Measurements from ENCODE around the gene MAP3K20.
"Not testable (repeated sequence)": the region's sequence is repeated elsewhere in the genome, so short reads cannot be mapped to it uniquely, and the experiment has no call there.

Gene MAP3K20

DNA sequence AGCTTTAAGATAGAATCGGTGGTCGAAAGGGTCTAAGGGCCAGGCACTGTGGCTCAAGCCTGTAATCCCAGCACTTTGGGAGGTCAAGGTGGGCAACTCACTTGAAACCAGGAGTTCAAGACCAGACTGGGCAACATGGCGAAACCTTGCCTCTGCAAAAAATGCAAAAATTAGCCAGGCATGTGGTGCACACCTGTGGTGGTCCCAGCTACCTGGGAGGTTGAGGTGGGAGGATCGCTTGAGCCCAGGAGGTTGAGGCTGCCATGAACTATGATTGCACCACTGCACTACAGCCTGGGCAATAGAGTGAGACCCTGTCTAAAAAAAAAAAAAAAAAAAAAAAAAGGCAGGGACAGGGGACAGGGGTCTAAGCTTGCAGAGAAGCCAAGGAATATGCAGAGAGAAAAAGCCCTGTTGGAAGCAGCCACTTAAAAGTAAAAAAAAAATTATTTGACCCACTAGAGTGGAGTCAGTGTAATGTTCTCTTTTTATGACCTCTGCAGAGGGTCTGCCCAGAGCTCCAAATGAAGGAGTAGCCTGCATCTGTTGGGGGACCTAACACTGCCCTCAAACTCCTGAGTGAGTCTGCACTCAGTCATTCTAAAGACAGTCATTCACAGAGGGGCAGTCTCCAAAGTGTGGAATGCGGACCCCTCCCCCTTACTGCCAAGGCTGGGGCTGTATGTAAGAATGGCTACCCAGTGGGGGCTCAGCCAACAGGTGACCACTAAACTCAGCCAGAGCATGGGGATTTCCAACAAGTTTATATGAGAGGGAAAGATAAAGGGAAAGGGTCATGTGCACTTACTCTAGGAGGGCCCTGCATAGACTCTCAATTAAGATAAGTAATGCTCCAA, 160.5 kb downstream of the MAP3K20 start:
- no peak for DNase-seq (ENCODE audit: low spot score)

- DNase-seq (ENCODE audit: low spot score) = no peak
Observed at GRCh38 chr2:173238385-173238784, 162.7 kb downstream of the MAP3K20 start.

- no peak for DNase-seq (ENCODE audit: low spot score)
Observed at GRCh38 chr2:173238831-173239230, 163.2 kb downstream of the MAP3K20 start.

DNA sequence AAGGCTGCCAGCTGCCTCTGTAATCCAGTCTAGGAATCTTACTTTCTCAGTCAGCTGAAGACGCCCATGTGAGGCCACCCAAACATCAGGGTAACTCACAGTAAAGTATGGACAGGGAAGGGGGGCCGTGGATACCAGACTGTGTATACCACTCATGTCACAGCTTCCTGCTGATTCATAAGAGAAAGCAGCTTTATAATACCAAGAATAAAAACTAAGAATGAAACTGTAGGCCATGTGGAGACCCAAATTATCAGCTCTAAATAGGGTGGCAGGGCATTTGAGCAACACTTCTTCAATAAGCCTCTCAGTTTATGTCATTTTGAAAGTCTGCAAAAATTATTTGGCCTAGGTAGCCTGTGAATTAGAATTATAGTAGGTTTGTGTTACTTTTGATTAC, 164.0 kb downstream of the MAP3K20 start:
- no peak for DNase-seq (ENCODE audit: low spot score)

- DNase-seq (ENCODE audit: low spot score) = no peak
Observed at GRCh38 chr2:173240083-173240482, 164.4 kb downstream of the MAP3K20 start.

DNA sequence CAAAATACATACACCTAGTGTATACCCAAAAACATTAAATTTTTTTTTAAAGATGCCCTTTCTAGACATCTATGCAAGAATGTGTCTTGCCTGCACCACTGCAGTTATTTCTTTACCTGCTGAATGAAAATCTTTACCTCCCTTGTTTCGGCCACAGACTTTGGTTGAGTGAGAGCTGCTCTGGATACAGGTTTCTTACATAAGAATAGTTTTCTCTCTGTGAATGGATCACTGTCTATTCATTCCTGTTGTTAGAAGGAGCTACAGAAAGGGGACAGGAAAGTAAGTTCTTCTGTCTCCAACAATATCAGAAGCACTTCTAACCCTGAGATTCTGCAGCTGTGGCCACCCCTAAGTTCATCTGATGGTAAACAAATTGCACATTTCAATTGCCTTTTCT, 166.0 kb downstream of the MAP3K20 start:
- no peak for DNase-seq (ENCODE audit: low spot score)

GRCh38 chr2:173247156-173247555, 171.5 kb downstream of the MAP3K20 start:
- no peak for DNase-seq (ENCODE audit: low spot score)

GRCh38 chr2:173248381-173248780, 172.7 kb downstream of the MAP3K20 start:
- DNase-seq (ENCODE audit: low spot score) = no peak

DNA sequence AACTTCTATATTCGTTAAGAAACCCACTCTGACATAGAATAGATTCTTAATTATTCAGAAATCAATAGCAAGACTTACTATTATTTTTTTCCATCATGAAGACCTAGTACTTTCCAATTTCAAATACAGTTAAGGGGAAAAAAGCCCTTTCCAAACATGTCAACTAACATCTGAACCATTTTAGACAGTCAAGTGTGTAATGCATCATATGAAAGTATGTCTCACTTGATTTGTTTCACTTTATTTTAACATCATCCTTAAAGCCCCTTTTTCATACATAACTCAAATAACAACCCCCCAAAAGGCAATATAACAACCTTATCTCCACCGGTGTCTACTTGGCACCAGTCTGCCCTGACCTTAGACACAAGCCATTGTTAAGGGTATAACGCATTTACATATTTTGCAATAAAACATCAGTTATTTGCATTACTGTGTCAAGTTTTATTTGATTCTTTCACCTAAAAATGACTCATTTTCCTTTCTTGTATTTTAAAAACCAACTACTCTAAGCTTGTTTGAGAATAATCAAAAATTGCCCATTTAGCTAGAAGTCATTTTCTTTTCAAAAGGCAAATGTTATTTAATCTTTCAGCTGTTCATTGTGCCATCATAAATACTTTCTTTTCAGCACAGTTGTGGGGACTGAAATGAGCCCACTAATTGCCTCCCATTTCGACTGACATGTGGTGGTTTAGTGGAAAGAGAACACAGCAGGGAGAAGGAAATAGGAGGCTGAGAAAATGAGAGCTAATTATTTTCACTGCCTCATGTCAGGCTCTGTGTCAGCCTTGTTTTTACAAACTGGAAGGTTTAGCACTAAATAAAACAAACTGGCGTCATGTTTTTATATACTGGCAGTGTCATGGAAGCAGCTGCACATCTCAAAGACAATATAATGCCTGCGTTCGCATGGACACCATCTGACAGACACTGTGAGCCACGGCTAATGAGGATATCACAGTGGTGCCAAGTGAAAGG, 174.3 kb downstream of the MAP3K20 start:
- no peak for DNase-seq (ENCODE audit: low spot score)

DNA sequence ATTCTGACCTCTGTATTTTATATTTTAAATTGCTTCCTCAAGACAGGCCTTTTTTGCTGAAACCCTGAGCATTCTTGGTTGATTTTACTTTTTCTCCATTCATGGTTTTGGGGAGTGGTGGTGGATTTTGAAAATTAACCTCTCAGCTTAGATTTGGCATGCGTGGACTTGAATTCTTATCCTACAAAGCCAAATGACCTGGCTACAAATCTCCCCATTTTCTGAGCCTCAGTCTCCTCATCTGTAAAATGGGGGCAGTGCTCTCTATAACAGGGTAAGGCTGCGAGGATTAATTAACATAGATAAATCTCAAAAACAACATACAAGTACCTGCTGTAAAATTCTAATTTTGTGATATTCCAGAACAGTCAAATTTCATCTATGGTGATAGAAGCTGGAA, 175.6 kb downstream of the MAP3K20 start:
- no peak for DNase-seq (ENCODE audit: low spot score)

DNA sequence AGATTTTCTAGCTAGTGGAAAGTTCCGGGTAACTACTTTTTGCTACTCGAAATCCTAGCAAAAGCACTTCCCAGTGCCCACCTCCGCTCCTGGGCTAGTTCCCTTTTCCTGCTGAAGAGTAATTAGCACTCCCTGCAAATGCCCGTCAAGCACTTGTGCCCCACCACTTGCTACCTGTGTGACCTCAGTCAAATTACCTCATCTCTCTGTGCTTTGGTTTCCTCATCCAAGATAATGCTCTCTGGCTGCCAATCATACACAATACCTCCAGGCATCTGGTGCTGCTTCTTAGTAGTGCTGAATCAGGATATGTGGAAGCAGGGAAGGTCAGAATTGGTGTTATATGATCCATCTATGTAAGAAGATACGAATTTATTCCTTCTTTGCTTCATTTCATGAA, 176.9 kb downstream of the MAP3K20 start:
- DNase-seq (ENCODE audit: low spot score) = no peak

DNA sequence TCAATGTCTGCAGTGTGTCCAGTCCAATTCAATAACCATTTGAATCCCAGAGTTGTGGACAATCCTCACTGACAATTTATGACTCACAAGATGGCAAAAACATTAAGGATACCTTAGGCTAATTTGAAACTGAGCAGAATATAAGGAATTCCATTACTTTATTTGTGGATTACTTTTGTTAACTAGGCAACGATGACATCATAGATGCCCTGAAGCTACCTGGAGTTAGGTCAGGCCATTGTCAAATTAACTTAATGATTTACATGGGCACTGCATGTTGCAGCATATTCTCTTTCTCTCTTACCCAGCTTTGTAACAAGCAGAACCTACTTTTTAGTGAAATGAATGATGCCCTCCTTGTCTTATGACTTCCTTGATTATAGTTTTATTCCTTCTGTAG, 179.0 kb downstream of the MAP3K20 start:
- no peak for DNase-seq (ENCODE audit: low spot score)

GRCh38 chr2:173258701-173259100, 183.1 kb downstream of the MAP3K20 start:
- no peak for DNase-seq (ENCODE audit: low spot score)

DNA sequence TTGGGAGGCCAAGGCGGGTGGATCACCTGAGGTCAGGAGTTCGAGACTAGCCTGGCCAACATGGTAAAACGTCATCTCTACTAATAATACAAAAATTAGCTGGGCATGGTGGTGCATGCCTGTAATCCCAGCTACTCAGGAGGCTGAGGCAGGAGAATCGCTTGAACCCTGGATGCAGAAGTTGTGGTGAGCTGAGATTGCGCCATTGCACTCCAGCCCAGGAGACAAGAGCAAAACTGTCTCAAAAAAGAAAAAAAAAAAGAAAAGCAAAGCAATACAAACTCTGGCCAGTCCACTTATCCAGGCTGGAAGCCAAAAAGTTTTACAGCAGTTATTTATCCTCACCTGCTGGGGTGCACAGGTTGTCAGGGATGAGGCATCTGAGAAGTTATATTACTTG, 186.7 kb downstream of the MAP3K20 start:
- DNase-seq (ENCODE audit: low spot score) = not testable (repeated sequence)

DNA sequence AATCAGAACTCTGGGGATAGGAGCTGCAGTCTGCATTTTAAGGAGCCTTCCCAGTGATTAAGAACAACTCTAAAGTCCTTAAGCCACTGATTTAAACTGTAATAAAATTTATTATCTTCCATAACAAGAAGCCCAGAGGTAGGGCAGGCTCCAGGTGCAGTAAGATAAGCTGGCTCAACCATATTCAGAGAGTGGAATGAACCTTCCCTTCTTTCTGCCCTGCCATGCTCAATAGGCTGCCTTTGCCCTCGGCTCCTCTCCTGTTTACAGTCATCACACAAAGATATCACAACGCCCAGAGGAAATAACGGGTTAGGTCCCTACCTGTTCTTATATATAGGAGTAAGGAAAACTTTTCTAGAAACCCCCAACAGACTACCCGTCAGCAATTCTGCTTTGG, 188.5 kb downstream of the MAP3K20 start:
- no peak for DNase-seq (ENCODE audit: low spot score)

- DNase-seq (ENCODE audit: low spot score) = no peak
Observed at GRCh38 chr2:173264603-173265366, 189.1 kb downstream of the MAP3K20 start.

DNA sequence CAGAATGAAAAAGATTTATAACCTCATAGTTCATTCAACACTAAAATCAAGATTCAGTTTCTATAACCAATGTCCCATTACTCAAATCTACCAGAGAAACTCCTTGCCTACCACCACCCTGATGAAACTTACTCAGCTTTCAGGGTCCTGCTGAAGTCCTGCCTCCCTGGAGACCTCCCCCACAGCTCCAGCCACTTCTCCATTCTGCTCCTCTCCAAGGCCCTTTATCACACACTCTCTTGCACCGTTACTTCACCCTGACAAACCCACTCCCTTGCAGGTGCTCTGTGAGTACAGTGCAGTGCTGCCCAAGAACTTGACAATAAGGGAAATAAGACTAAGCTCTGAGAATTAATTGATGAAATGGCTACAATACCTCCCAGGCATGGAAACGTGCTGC, 195.5 kb downstream of the MAP3K20 start:
- no peak for DNase-seq (ENCODE audit: low spot score)

DNA sequence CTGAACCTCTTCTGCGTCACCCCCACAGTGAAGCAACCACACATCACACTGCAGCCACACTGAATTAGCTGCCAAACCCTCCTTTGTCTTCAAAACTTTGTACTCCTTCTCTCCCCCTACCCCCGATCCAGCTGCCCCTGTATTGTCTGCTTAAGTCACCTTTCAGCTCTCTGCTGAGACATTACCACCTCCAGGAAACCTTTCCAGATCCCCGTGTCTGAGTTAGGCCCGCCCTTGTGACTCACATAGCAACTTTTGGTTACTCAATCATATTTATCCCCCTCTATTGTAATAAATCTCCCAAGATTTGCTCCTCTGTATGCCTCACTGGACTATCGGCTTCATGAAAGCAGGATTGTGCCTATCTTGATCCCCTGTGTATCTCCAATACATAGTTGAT, 196.2 kb downstream of the MAP3K20 start:
- DNase-seq (ENCODE audit: low spot score) = no peak

- DNase-seq (ENCODE audit: low spot score) = no peak
Observed at GRCh38 chr2:173272849-173273248, 197.2 kb downstream of the MAP3K20 start.

DNA sequence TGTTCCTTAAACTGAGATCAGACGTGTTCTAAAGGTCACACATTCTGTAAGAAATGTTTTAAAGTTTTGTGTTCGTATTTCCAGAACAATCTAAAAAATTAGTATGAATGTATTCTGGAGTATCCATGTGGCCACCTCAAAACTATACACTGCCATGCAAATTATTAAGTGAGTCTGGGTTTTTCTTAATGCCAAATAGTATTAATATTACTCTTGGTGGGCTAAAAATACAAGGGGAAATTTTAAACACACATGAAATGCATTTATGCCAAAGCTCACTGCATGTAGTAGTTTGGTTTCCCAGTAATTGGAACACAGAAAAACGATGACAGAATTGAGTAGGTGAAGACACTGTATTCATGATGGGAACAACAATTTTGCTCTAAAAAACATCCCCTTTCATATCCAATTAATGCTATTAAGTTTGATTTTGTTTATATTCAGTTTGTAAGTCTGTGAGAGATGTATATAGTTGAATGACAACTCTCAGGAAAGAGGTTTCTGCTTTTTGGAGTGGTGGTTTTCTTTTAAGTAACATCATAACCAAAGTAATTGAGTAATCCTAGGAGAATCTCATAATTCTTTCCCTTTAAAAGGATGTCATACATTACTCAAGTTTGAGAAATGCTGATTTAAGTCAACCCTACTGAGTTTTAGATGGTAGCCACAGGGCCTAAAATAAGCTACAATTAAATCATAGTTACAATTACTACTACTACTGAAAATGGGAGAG, 203.3 kb downstream of the MAP3K20 start:
- no peak for DNase-seq (ENCODE audit: low spot score)

DNA sequence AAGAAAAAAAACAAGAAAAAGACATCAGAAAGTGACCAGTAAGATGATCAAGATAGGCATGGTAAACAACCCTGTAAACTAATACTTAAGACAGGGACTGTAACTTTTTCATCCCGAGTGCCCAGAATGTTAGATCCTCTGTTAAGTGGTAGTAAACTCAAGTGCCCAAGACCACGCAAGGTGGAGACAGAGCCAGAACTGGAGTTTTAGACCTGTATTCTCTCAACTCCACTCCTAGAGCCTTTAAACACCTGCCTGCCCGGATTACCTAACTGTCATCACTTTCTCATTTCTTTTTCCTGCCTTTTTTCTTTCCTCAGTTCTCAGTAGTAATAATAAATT, 203.9 kb downstream of the MAP3K20 start:
- DNase-seq (ENCODE audit: low spot score) = no peak

DNA sequence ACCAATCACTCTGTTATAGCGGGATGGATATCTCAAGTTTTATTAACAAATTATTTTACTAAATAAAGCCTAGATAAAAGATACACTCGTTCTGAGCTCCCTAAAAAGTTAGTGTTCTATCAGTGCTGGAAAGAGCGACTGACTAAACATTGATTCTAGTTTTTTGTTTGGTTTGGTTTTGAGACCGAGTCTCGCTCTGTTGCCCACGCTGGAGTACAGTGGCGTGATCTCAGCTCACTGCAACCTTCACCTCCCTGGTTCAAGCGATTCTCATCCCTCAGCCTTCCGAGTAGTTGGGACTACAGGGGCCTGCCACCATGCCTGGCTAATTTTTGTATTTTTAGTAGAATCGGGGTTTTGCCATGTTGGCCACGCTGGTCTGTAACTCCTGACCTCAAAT, 205.2 kb downstream of the MAP3K20 start:
- no peak for DNase-seq (ENCODE audit: low spot score)
